ENCODE measurements around the gene MYB.

DNA sequence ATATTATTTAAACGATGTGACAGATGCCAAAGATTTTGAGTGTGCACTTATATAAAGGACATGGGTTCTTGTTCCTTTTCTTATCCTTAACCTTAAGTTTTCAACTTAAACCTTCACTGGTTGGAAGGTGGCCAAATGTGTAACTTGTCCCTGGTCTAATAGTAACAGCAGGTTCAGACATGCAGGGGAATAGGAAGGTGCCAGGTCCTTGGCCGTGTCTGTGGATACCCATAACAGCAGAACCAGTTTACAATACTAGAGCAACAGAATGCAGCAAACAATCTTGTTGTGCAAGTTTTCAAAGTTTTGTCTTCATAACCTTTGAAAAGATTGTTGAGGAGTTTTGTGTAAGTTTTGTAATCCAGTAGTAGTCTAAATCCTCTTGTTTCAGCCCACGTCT is 4.4 kb downstream of the MYB start:
- TF ChIP-seq CBX1 (IDR thresholded peaks at IDR 0.05; ENCODE audit: low read depth) (no peak), ONECUT2 (CRISPR knock-in tag; IDR thresholded peaks at IDR 0.05) (no peak), POLR2A (IDR thresholded peaks at IDR 0.05; ENCODE audit: insufficient read depth in 1 of 2, low read depth in 2 of 2, low read length in 2 of 2) (no peak), REXO4 (CRISPR knock-in tag; IDR thresholded peaks at IDR 0.05; ENCODE audit: borderline replicate concordance) (no peak), HDAC2 (CRISPR knock-in tag; IDR thresholded peaks at IDR 0.05) (no peak), ZNF557 (CRISPR knock-in tag; IDR thresholded peaks at IDR 0.05) (no peak)
